SK-N-SH (cell line): ENCODE data around the gene FAM204A. TPM values are rescaled to one million over a fixed set of nuclear protein-coding genes. Genes with fewer than 3 reads are reported as not detected.

Experiments used
- CTCF ChIA-PET: fragments of 300-600, 350-600 bp; formaldehyde crosslinking; extraction: SDS; loops from one replicate; lab custom pipeline; 2021; lab: Yijun Ruan, JAX
- POLR2A ChIA-PET: fragments of 350-600 bp; sonication (Branson Sonifier 250); formaldehyde crosslinking; extraction: SDS; loops from one replicate; lab custom pipeline; 2020; ENCODE audit warnings: antibody characterized with exemption, inconsistent platforms; lab: Yijun Ruan, JAX
- DNase-seq: peaks from one replicate; pipeline ENCODE4 v3.0.0; 2012
- H2AFZ ChIP-seq: fragments of 200-600 bp; sonication (generic); 2 replicates; pipeline ENCODE4 v1.8.1; 2016; ENCODE audit warnings: antibody characterized with exemption, mild to moderate bottlenecking, low read depth
- H3F3A ChIP-seq: fragments of 200-600 bp; sonication (generic); replicated peaks from 2 replicates; pipeline ENCODE3; 2016; ENCODE audit warnings: antibody characterized with exemption, mild to moderate bottlenecking; ENCODE audit not compliant: insufficient read depth
- H3K27ac ChIP-seq, 2 experiments: fragments of 200-500 bp in 1 of 2; fragments of 200-600 bp in 1 of 2; sonication (Bioruptor generic) in 1 of 2; sonication (generic), shearing (Covaris generic) in 1 of 2; 2 replicates each; pipeline versions ENCODE4 v1.5.1 to v1.6.1; 2014 to 2016; ENCODE audit warnings: low read depth in 2 of 2, inconsistent platforms in 1 of 2, low read length in 1 of 2, mild to moderate bottlenecking in 1 of 2, mixed read lengths in 1 of 2
- H3K27me3 ChIP-seq: fragments of 200-600 bp; sonication (generic), shearing (Covaris generic); 2 replicates; pipeline ENCODE4 v1.6.1; 2016; ENCODE audit warnings: mixed run types; ENCODE audit not compliant: insufficient read depth
- H3K36me3 ChIP-seq, 2 experiments: fragments of 200-500 bp in 1 of 2; fragments of 200-600 bp in 1 of 2; sonication (Bioruptor generic) in 1 of 2; sonication (generic) in 1 of 2; replicated peaks in 1 of 2; 2 replicates each; pipeline versions ENCODE3 to v1.5.1; 2014 to 2016; ENCODE audit warnings: low read length in 1 of 2, mild to moderate bottlenecking in 1 of 2; ENCODE audit not compliant: insufficient read depth in 2 of 2, control insufficient read depth in 1 of 2
- H3K4me1 ChIP-seq, 2 experiments: fragments of 200-500 bp in 1 of 2; fragments of 200-600 bp in 1 of 2; sonication (Bioruptor generic) in 1 of 2; sonication (generic), shearing (Covaris generic) in 1 of 2; 2 replicates each; pipeline versions ENCODE4 v1.5.1 to v1.6.1; 2014 to 2016; ENCODE audit warnings: low read depth in 1 of 2, low read length in 1 of 2, mixed run types in 1 of 2; ENCODE audit not compliant: insufficient read depth in 2 of 2, control insufficient read depth in 1 of 2
- H3K4me2 ChIP-seq: fragments of 200-600 bp; sonication (generic), shearing (Covaris generic); 2 replicates; pipeline ENCODE4 v1.6.1; 2017; ENCODE audit warnings: mixed run types
- H3K4me3 ChIP-seq, 2 experiments: fragments of 200-500 bp in 1 of 2; fragments of 200-600 bp in 1 of 2; sonication (Bioruptor generic) in 1 of 2; sonication (generic), shearing (Covaris generic) in 1 of 2; 2 replicates each; pipeline versions ENCODE4 v1.5.1 to v1.8.1; 2014 to 2016; ENCODE audit warnings: low read depth in 2 of 2, inconsistent platforms in 1 of 2, low read length in 1 of 2, mild to moderate bottlenecking in 1 of 2, mixed read lengths in 1 of 2, moderate library complexity in 1 of 2
- H3K79me2 ChIP-seq: fragments of 200-600 bp; sonication (generic); 2 replicates; pipeline ENCODE4 v1.8.1; 2017; ENCODE audit warnings: mild to moderate bottlenecking; ENCODE audit not compliant: insufficient read depth
- H3K9ac ChIP-seq: fragments of 200-600 bp; sonication (generic); 2 replicates; pipeline ENCODE4 v1.6.1; 2017; ENCODE audit warnings: mixed run types
- H3K9me2 ChIP-seq: fragments of 200-600 bp; sonication (generic); 2 replicates; pipeline ENCODE4 v1.6.1; 2017; ENCODE audit warnings: mixed run types
- H3K9me3 ChIP-seq: fragments of 200-600 bp; sonication (generic); 2 replicates; pipeline ENCODE4 v1.6.1; 2017; ENCODE audit warnings: mixed run types, mild to moderate bottlenecking, moderate library complexity
- H4K20me1 ChIP-seq: fragments of 200-600 bp; sonication (generic); 2 replicates; pipeline ENCODE4 v1.6.1; 2017; ENCODE audit warnings: mild to moderate bottlenecking, mixed run types; ENCODE audit not compliant: insufficient read depth
- ELF1 ChIP-seq: IDR thresholded peaks from 2 replicates; pipeline ENCODE4 v1.4.0; 2012
- FOSL2 ChIP-seq: IDR thresholded peaks from 2 replicates; pipeline ENCODE4 v1.4.0; 2012; ENCODE audit warnings: low read depth, mild to moderate bottlenecking, moderate library complexity, borderline replicate concordance
- FOXJ3 ChIP-seq: sonication (generic); formaldehyde crosslinking; IDR thresholded peaks from 2 replicates; pipeline ENCODE4 v1.5.1; 2020; ENCODE audit warnings: mild to moderate bottlenecking, missing genetic modification reagents
- FOXM1 ChIP-seq: IDR thresholded peaks from 2 replicates; pipeline ENCODE4 v1.4.0; 2012; ENCODE audit warnings: low read depth, mild to moderate bottlenecking
- GATA2 ChIP-seq: sonication (generic); formaldehyde crosslinking; IDR thresholded peaks from 2 replicates; pipeline ENCODE4 v1.5.0; 2020; ENCODE audit warnings: mild to moderate bottlenecking, missing genetic modification reagents
- JUND ChIP-seq: IDR thresholded peaks from 2 replicates; pipeline ENCODE4 v1.4.0; 2012
- MEF2A ChIP-seq: IDR thresholded peaks from 2 replicates; pipeline ENCODE4 v1.4.0; 2012; ENCODE audit warnings: low read depth, borderline replicate concordance
- NRF1 ChIP-seq: IDR thresholded peaks from 2 replicates; pipeline ENCODE4 v1.6.1; 2012; ENCODE audit warnings: low read depth, mild to moderate bottlenecking, low read length
- RFX5 ChIP-seq: IDR thresholded peaks from 2 replicates; pipeline ENCODE4 v1.6.1; 2012; ENCODE audit warnings: mild to moderate bottlenecking, improper control_type of control experiment, low read length
- RXRA ChIP-seq: IDR thresholded peaks from 2 replicates; pipeline ENCODE4 v1.4.0; 2012; ENCODE audit warnings: low read depth, mild to moderate bottlenecking, borderline replicate concordance
- SIN3A ChIP-seq: IDR thresholded peaks from 2 replicates; pipeline ENCODE4 v1.6.1; 2012; ENCODE audit warnings: low read depth, mild to moderate bottlenecking, low read length, moderate library complexity, borderline replicate concordance
- SMC3 ChIP-seq: IDR thresholded peaks from 2 replicates; pipeline ENCODE4 v1.6.1; 2012; ENCODE audit warnings: low read depth, low read length, improper control_type of control experiment
- TEAD4 ChIP-seq: IDR thresholded peaks from 2 replicates; pipeline ENCODE4 v1.4.0; 2012; ENCODE audit warnings: mild to moderate bottlenecking, borderline replicate concordance; ENCODE audit not compliant: insufficient read depth
- USF1 ChIP-seq: IDR thresholded peaks from 2 replicates; pipeline ENCODE4 v1.4.0; 2012; ENCODE audit warnings: low read depth, borderline replicate concordance
- YY1 ChIP-seq: IDR thresholded peaks from 2 replicates; pipeline ENCODE4 v1.4.0; 2012; ENCODE audit warnings: low read depth, mild to moderate bottlenecking
- polyA plus RNA-seq, 3 experiments: library from polyadenylated mRNA; depleted of rRNA; stranded (reverse); fragments of >200 nt; gene quantifications; 2 replicates each; pipeline ENCODE4 v1.2.3, GENCODE V29; 2012
- TF ChIP-seq, protein P1 (sequence below): fragments of 150-350 bp; IDR thresholded peaks from 2 replicates; pipeline ENCODE4 v1.6.1; 2017; ENCODE audit warnings: antibody characterized with exemption, low read length, low read depth, borderline replicate concordance
- TF ChIP-seq, protein P2 (sequence below): IDR thresholded peaks from 2 replicates; pipeline ENCODE4; 2012
- TF ChIP-seq, protein P3 (sequence below): fragments of 150-350 bp; IDR thresholded peaks from 2 replicates; pipeline ENCODE4 v1.6.1; 2016; ENCODE audit warnings: mild to moderate bottlenecking, low read depth, low read length
- TF ChIP-seq, protein P4 (sequence below): IDR thresholded peaks from 2 replicates; pipeline ENCODE4 v1.4.0; 2012; ENCODE audit warnings: low read depth

Gene FAM204A
- polyA plus RNA-seq, 1 of the 3 experiments (the other 2 are of a cell fraction): 10.8 TPM

DNA sequence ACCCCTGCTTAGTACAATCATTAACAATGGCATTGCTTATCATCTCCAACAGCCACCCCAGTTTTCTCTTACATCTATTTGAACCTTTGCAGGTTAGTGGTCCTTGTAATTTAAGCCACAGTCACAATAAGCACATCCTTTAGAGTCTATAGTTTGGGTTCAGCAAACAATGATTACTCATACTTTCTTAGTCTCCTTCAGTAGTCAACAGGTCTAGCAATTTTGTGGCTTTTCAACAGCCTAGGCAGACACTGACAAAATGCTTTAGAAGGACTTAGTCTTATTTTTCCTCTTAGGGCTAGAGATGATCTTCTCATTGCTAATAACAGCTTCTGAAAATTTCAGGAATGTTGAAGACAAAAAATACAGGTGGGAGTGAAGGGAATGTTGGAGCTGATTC lies 32.3 kb upstream of the FAM204A start:
- ChIA-PET POLR2A (no interaction called here), CTCF (interaction anchor here (1.3 kb wide), 1 partner anchor 12 kb away, joined by 3 read pairs; no protein-coding TSS in a partner anchor)
- TF ChIP-seq, protein P1, sequence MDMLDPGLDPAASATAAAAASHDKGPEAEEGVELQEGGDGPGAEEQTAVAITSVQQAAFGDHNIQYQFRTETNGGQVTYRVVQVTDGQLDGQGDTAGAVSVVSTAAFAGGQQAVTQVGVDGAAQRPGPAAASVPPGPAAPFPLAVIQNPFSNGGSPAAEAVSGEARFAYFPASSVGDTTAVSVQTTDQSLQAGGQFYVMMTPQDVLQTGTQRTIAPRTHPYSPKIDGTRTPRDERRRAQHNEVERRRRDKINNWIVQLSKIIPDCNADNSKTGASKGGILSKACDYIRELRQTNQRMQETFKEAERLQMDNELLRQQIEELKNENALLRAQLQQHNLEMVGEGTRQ: no peak
- TF ChIP-seq USF1 (no peak), SIN3A (no peak), RXRA (no peak), JUND (no peak), FOXM1 (no peak), GATA2 (no peak), FOSL2 (no peak), ELF1 (no peak), TEAD4 (no peak), RFX5 (no peak), NRF1 (no peak), FOXJ3 (CRISPR knock-in tag) (no peak), MEF2A (no peak), SMC3 (no peak), YY1 (no peak)
- TF ChIP-seq, protein P2, sequence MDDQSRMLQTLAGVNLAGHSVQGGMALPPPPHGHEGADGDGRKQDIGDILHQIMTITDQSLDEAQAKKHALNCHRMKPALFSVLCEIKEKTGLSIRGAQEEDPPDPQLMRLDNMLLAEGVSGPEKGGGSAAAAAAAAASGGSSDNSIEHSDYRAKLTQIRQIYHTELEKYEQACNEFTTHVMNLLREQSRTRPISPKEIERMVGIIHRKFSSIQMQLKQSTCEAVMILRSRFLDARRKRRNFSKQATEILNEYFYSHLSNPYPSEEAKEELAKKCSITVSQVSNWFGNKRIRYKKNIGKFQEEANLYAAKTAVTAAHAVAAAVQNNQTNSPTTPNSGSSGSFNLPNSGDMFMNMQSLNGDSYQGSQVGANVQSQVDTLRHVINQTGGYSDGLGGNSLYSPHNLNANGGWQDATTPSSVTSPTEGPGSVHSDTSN: no peak
- TF ChIP-seq, protein P3, sequence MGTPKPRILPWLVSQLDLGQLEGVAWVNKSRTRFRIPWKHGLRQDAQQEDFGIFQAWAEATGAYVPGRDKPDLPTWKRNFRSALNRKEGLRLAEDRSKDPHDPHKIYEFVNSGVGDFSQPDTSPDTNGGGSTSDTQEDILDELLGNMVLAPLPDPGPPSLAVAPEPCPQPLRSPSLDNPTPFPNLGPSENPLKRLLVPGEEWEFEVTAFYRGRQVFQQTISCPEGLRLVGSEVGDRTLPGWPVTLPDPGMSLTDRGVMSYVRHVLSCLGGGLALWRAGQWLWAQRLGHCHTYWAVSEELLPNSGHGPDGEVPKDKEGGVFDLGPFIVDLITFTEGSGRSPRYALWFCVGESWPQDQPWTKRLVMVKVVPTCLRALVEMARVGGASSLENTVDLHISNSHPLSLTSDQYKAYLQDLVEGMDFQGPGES: no peak
- TF ChIP-seq, protein P4, sequence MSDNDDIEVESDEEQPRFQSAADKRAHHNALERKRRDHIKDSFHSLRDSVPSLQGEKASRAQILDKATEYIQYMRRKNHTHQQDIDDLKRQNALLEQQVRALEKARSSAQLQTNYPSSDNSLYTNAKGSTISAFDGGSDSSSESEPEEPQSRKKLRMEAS: no peak
- Histone ChIP-seq H3K4me1 (peaks cover 0 to 4% of the 10 kb centered on the region in 2 experiments; a peak in 1 of 4 replicates), H3K27me3 (no peaks in the 10 kb centered on the region), H3K79me2 (no peaks in the 10 kb centered on the region), H3K4me3 (no peak overlapping the region), H3K9me3 (no peaks in the 10 kb centered on the region), H4K20me1 (no peaks in the 10 kb centered on the region), H3K36me3 (no peaks in the 10 kb centered on the region), H3K9ac (no peak overlapping the region), H3K4me2 (no peak overlapping the region), H3K27ac (no peak overlapping the region), H3K9me2 (no peaks in the 10 kb centered on the region), H2AFZ (no peak overlapping the region), H3F3A (no peaks in the 10 kb centered on the region)
- DNase-seq: no peak
